ENCODE data around the gene PPP5C.
"Not testable (repeated sequence)": the region's sequence is repeated elsewhere in the genome, so short reads cannot be mapped to it uniquely, and the experiment has no call there.

Gene PPP5C

GRCh38 chr19:46411088-46411924 lies 64.4 kb downstream of the PPP5C start:
- DNase-seq, result no peak

GRCh38 chr19:46411925-46412649 lies 65.2 kb downstream of the PPP5C start:
- DNase-seq, result no peak

DNA sequence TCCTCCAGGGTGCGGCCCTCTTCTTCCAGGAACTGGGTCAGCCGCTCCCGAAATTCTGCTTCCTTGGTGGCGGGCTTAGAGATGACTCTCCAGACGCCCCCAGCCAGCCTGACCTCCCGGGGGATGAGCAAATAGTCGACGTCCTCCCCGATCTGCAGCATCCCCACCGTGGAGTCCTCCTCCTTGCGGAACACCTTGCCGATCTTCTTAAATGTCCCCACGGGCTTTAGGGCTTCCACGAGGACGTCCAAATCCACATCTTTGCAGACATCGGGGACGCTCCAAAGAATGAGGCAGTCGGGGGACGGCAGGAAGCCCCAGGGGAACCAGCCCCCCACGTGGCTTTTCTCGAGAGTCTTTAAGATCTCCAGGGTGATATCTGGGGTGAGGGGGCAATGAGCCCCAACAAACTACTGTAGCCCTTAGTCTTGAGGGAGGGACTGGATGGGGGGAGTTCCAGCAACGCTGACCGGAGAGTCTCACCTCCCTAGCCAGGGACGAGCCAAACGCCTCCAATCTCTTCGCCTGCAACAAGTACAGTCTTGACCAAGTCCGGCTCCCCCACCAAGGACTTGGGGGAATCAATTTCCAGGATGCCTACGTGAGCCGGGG lies 65.9 kb downstream of the PPP5C start:
- DNase-seq, result no peak

- DNase-seq, result no peak
Measured at GRCh38 chr19:46413262-46414031, 66.6 kb downstream of the PPP5C start, which contains the start of gene CCDC8. Gene CCDC8 (minus strand): TSS chr19:46413564. CDS start chr19:46412810, 754 bp downstream.

DNA sequence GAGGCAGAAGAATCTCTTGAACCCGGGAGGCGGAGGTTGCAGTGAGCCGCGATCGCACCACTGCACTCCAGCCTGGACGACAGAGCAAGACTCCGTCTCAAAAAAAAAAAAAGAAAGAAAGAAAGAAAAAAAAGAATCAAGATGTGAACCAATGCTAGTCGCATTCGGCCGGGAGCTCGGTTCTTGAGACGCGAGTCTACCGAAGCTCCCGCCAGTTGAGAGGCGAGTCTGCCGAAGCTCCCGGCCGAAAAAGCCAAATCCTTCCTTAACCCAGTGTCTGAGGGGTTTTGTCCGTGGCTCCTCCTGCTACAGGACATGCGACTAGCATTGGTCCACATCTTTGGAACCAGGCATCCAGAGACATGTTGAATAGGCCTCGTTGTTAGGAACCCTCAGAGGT lies 68.0 kb downstream of the PPP5C start:
- DNase-seq, result not testable (repeated sequence)

DNA sequence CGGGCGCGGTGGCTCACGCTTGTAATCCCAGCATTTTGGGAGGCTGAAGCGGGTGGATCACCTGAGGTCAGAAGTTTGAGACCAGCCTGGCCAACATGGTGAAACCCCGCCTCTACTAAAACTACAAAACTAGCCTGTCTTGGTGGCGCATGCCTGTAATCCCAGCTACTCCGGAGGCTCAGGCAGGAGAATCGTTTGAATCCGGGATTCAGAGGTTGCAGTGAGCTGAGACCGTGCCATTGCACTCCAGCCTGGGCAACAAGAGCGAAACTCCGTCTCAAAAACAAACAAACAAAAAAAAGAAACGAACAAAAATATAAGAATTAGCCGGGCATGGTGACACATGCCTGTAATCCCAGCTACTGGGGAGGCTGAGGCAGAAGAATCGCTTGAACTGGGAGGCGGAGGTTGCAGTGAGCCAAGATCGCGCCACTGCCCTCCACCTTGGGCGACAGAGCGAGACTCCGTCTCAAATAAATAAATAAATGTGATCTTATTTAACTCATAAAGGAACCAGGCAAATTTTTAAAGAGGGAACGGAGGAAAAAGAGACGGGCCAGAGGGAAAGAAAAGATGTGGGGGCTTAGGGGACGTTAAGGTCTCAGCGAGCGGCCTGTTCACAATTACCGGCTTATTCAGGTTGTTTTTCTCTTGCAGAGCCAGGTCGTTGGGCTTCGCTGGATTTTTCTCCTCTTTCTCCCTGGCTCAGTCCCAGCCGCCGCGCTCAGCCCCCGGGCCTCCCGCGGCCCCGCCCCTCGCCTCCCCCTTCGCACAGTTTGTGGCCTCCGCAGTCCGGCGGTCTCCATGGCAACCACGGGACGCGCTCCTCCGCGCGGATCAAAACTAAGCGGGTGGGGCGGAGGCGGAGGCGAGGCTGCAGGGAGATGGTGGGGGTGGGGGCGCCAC lies 69.2 kb downstream of the PPP5C start:
- DNase-seq, result not testable (repeated sequence)

- DNase-seq, result no peak
Measured at GRCh38 chr19:46420056-46420455, 73.2 kb downstream of the PPP5C start.

- no peak for DNase-seq
Measured at GRCh38 chr19:46422344-46422743, 75.5 kb downstream of the PPP5C start.

DNA sequence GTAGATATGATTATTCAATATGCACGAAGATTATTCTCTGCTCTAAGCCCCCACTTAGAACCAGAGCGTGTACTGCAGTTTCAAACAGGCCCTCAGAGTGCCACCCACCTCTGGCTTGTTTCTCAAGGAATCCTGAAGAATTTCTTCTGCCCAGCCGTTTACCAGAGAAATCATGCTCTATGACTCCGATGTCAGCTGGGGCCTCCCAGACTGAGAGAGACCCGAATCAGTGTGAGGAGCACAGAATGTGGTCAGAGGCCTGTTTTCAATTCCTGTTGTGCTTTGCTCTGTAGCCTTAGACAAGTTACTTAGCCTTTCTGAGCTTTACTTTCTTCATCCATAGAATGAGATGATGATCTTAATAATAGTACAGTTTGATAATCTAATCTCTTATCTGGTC lies 76.3 kb downstream of the PPP5C start:
- DNase-seq, result no peak

GRCh38 chr19:46426035-46426505 lies 79.2 kb downstream of the PPP5C start:
- DNase-seq, result no peak

DNA sequence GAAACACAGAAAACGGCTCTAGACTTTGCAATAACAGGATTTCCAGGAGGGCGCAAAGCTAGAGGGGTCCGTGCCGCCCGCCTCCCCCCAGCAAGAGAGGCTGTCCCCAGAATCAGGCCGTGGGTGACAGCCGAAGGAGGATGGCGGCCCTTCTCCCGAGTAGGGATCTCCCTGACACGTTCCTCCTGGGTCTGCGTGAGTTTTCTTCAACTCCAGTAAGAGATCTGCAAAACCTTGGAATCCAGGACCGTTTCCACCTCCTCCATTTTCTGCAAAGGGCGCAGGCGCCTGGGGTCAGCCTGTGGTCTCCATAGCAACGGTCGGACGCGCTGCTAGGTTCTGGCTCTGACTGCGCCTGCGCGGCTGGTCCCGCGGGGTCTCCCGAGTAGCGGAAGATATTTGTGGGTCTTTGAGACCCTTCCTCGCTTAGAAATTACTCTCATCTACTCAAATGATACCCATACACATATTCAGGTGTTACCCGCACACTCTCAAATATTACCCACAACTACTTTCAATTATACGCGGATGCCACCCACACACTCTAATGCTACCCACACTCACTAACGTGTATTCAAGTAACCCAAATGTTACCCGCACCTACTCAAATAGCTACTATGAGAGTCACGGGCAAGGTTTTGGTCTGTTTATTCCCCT lies 79.7 kb downstream of the PPP5C start:
- DNase-seq, result peak; percentile 42

GRCh38 chr19:46427518-46428045 lies 80.7 kb downstream of the PPP5C start:
- no peak for DNase-seq

GRCh38 chr19:46428239-46429135 lies 81.6 kb downstream of the PPP5C start, which contains the start of gene PNMA8C:
Gene PNMA8C (minus strand): TSS chr19:46428936. CDS start chr19:46428359, 577 bp downstream.
- peak; percentile 82 for DNase-seq

GRCh38 chr19:46429999-46430398 lies 83.1 kb downstream of the PPP5C start:
- no peak for DNase-seq

- DNase-seq, result no peak
Measured at GRCh38 chr19:46431824-46432223, 84.9 kb downstream of the PPP5C start.

GRCh38 chr19:46433470-46433869 lies 86.6 kb downstream of the PPP5C start:
- DNase-seq, result not testable (repeated sequence)

DNA sequence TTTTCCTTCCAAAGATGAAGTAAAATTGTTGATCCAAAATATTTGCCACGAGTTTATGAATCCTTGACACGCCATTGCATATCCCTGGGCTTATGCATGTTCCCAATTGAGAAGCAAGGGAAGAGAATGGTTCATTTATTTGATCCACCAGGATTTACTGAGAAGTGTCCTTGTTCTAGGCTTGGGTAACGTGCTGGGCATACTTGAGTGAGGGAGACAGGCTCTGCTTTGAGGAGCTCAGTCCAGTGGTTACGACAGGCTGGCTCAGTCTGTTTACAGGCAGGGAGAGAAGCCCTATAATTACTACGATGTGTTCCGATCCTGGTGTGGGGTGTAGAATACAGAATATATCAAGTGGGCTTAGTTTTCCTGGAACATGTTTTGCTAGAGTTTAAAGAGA lies 88.1 kb downstream of the PPP5C start:
- DNase-seq, result no peak

DNA sequence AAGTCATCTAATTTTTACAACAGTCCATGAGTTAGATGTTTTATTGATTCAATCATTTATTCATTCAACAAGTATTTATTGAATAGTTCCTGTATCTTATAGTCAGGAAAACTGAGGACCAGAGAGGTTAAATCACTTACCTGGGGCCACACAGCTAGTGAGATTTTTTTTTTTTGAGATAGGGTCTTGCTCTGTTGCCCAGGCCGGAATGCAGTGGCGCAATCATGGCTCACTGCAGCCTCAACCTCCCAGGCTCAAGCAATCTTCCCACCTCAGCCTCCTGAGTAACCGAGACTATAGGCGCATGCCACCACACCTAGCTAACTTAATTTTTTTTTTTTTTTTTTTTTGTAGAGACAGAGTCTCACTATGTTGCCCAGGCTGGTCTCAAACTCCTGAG lies 88.8 kb downstream of the PPP5C start:
- DNase-seq, result not testable (repeated sequence)

Measured in CD4-positive, alpha-beta T cell treated with Interleukin-15 for 1 hour (primary cell).